NCI-H146 treated with DMSO at 0.1 percent for 48 hours (cell line): ENCODE measurements around the gene GOT1.

Experiments used
- DNase-seq: peaks from one replicate; lab custom pipeline; 2025; ENCODE audit not compliant: unreplicated experiment; lab: John Stamatoyannopoulos, UW

Gene GOT1

DNA sequence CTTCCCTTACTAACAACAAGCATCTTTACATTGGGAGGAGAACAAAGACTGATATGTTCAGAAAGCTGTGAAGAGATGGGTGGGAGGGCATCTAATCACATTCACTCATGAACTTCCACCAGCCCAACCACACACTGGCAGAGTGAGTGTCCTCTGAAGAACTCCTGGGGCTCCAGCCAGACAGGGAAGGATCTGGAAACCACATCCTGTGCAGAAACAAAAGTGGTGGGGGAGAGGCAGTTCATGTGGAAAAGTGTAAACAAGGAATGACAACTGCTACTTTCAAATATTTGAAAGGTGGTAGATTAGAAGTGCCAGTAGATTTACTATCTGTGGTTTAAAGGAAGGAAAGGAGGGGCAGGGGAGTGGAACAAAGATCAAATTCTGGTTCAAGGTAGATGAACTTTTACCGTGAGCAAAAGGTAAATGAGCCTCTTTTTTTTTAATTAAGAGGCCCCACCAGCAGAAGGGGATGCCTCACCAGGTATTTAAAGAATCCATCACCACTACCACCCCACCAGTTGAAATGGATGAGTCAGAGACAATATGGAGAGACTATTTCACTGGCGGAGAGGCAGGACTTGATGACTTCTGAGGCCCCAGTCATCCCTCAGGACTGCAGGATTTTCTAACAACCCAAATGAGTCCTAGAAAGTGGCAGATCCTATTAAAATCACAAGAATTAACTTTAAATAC is 34.5 kb downstream of the GOT1 start:
- no peak for DNase-seq

DNA sequence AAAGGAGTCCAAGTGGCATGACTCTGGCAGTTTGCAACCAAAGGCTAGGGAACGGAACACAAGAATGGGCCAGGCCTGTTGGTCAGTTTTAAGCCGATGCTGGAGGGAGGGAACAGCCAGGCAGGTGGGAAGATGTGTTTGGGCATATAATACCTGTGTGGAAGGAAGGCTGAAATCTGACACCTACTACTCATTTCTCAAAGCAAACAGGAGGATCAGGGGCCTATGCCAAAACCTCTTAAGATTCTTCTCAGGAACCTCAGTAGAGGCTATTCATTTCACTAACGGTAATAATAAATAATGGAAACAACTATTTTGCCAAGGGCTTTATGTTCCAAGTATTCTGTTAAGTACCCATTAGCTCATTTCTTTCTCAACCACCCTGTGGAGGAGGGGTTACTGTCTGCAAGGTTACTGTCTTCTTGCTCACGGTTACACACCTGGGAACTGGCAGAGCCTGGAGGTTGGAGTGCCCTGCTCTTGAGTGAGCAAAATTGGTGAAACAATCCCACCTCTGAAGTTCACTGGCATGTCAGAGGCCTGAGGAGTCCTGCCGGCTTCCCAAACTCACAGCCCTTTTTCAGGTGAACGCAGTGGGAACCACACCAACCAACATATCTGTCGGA is 35.5 kb downstream of the GOT1 start:
- no peak for DNase-seq

DNA sequence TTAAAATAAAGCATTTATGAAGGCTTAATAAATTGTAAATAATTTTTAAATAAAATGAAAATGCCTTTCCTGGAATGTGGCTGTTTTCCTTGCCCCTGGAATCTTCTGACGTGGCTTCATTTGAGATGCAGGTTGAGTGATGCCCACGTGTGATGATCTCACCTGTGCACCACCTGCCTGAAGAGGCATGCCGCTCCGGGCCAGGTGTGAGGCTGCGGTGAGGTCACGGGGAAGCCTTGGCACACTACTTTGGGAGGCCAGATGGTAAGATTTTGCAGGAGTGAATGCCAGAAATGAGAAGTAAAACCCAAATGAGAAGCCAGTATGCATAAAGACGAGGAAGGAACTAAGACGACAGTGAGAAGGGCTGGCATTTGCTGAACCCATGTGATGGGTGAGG is 36.2 kb downstream of the GOT1 start:
- no peak for DNase-seq

DNA sequence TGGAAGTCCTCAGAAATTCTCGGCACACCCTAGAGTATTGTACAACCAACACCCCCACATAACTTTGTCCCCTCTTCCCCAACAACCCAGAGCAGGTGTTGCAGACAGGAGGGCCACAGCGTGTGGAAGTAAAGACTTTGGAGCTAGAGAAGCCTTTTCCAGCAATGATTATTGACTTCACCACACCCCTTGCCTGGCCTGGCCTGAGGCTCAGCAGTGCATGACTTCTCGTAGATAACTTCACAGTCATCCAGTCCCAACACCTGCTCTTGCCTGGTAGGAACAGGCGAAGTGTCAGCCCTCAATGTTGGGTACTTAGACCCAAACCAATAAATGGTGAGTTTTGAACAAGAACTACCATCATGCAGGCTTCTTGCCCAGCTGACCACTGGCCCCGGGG is 36.7 kb downstream of the GOT1 start:
- no peak for DNase-seq

DNA sequence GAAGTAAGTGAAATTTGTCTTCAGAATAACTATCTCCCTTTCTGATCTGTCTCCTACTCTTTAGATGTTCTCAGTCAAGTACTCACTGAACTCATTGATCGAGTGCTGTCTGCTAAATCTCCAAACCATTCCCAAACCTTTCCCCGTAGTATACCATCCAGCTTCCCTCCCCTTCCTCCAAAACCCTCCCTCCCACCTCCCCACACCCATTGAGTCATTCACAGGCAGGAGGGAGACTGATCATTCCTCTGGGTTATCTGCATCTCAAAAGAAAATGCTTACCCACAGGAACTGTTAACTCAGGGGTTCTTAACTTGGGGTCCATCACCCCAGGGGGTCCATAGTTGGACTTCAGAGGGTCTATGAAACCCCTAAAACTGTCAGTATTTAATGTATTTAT is 37.4 kb downstream of the GOT1 start:
- no peak for DNase-seq

DNA sequence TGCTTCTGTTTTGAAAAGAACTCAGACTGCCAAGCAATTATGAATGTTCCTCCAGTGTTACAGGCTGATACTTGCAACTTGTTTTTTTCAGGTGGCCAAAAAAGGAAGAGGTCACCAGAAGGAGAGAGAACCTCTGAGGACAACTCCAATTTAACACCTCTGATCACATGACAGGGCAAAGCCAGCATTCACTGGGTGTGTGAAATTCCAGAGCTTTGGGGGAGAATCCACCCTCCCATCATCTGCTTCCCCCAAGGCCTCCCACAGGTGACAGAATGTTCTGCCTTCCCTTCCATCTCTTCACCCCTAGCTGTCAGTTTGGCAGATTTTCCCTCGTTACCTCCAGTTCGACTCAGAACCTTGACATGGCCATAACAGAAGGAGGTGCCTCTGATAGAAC is 39.1 kb downstream of the GOT1 start:
- DNase-seq = no peak

DNA sequence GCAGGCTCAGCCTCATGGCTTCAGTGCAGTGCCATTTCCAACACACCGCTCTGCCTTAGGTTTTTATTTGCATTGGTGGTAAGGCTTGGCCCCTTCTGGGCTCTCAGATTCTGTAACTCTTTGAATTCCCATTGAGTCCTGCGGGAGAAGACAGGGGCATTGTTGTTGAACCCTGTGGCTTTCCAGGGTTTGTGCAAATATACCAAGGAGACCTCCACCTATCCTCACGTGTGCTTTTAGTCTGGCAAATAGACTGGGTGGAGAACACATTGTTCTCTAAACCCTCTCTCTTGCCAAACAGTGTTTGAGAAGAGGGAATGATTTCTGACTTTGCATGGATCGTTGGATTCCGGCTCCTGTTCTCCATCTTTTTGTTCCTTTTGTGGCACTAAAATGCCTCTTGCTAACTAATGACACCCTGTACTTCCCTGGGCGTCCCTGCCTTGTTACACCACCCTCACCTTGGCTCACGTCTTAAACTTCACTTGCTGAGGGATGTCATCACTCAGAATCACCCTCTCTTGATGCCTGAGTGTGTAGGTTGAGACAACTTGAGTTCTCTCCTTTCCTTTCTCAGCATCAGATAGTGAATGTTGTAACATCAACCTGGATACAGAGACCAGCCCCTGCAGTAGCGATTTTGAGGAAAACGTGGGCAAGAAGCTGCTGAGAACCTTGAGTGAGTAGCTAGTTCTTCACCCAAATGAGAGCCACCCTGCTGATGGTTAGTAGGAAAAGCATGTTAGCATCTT is 40.5 kb downstream of the GOT1 start:
- no peak for DNase-seq

DNA sequence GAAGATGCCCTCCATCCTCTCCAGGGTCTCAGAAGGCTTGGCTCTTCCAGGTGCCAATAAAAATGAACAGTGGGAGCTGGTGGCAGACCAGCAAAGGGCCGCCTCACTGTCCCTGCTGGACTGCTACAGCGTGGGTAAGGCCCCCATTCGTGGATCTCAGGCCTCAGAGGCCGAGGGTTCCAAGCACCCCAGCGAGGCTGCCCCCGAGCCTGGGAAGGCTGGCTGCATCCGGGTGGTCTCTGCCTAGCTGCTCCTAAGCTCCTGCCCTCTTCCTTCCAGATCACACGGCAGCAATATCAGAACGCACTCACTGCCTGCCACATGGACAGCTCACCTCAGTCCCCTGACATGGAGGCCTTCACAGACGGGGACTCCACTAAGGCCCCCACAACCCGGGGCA is 42.9 kb downstream of the GOT1 start:
- no peak for DNase-seq

DNA sequence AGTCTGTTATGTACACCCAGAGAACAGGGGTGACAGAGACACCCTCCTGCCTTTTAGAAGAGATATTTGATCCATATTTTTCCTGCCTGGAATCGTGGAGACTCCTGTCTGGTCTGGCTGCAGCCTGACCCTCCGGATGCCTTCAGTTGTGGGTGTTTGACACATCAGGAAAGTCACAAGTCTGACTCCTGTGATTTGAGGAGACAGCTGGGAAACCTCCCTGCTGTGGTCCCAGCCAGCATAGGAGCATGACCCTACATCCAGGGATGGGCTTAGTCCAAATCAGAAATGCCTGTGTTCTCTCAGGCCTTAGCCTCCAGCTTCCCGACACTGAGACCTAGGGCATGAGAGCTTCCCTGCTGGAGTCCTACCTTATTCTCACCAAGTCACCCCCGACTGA is 43.4 kb downstream of the GOT1 start:
- DNase-seq = no peak

DNA sequence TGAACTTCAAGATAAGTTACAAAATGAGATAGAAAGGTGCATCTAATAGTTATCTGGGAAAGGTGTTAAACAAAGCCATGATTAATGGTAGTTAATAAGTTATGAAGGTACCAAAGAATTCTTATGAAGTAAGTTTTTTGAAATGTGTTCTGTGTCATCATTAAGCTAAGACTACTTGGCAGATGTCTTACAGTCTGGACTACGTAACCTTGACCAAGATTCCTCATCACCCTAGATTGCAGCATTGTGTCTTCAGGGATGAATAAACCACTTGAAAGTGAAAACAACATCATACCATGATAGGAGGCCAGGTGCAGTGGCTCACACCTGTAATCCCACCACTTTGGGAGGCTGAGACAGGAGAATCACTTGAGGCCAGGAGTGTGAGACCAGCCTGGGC is 48.2 kb downstream of the GOT1 start:
- DNase-seq = no peak

DNA sequence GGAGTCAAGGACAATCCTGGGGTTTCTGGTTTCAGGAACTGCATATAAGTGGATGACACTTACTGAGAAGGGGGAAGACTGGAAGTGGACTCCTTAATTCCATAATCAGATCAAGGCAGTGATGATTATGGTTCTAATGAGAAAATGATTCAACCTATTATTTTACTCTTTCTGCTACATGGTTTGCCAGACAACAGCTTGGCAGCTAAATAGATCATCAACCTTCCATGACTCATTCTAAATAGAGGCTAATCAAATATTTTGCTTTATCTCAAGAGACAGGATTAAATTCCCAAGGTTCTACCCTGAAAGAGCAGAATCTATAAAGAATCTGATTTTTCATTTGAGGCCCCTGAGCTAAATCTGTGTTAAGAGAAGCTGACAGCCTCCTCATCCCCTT is 55.0 kb downstream of the GOT1 start:
- DNase-seq = no peak

DNA sequence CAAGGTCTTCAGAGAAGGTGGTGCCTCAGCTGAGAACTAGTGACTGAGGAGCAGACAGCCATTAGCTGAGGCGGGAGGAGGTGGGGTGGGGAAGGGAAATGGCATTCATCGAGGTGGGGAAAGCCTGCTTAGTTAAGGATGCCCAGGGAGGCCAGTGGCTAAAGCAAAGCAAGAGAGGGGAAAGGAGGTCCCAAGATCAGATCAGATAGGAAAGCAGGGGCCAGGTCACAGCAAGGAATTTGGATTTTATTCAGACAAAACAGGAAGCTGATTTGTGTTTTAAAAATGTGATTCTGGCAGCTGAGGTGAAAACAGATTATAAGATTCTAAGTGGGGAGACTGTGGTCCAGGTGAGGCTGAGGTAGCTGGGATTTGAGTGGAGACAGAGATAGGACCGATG is 55.5 kb downstream of the GOT1 start:
- DNase-seq = no peak

DNA sequence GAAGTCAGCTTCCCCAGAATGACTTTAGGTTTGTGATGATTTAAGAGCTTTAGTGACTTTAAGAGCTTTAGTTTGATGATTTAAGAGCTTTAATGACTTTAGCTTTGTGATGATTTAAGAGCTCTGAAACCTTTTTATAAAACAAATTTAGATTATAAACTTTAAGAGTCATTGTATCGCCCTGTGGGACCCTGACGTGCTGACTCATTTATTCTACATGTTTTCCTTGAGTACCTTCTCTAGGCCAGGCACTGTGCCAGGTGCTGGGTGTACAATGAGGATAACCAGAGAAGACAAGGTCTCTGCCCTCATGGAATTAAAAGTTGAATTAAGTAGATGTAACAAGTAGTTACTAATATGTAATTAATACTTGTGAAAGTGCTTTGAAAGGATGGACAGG is 55.9 kb downstream of the GOT1 start:
- no peak for DNase-seq

DNA sequence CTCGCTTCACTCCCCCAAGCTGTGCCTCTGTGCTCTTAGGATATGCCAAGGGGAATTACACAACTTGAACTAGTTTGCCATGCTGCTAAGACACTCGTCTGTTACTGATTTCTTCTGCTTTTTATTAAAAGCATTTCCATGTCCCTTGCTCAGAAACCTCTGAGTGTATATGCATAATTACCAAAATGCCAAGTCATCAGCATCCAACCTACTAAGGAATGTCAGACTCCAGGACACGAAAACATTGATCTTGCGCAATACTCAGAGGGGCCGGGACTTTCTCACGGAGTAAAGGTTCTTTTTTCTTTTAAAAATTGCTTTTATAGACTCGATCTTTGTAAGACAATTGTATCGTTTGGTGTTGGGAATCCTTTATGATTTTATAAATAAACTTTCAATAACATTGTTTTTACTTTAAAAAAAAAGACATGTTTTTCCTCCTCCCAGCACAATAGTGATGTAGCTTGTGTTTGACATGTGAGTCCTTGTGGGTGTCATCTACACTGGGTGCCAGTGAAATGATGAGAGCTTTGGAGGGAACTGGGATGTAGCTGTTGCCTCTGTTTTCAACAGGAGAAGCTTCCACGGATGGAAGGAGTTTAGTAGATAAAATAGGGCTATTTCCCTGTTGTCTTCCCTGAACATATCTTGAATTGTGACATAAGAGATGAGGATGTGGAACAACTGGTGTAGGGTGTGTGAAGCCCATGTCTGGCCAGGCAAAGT is 57.7 kb downstream of the GOT1 start:
- no peak for DNase-seq

DNA sequence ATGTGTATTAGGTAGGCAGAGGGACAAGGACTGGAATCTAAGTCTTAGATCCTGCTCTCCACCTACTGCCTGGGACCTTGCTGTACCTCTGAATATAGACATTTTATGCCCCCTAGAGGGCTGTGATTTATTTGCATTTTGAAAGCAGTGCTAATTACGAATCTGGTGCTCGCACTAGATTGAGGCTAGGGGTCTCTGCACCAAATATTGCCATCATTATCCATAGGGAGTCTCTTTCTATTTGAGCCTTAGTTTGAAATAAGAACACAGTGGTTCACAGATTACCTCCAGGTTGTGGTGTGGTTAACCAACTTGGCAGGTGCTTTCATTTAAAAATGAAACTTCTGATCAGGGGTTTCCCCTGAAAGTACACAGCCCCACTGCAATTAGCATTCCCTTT is 59.4 kb downstream of the GOT1 start:
- DNase-seq = no peak

DNA sequence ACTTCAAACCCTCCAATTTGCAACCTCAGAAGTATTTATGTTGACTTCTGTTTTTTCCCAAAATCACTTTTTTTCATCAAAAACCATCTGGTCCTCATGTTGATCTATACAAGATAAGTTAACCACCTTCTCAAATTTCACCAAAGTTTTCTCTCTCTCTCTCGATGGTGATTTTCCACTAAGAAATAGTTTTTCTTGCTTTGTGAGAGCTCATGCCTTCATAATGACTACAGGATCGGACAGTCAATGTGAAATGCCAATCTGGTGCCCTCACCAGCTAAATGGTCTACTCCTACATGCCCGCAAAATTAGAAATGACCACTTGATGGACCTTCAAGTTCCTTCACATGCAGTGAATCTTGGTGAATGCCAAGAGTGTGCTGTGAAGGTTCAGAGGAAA is 60.9 kb downstream of the GOT1 start:
- DNase-seq = no peak

DNA sequence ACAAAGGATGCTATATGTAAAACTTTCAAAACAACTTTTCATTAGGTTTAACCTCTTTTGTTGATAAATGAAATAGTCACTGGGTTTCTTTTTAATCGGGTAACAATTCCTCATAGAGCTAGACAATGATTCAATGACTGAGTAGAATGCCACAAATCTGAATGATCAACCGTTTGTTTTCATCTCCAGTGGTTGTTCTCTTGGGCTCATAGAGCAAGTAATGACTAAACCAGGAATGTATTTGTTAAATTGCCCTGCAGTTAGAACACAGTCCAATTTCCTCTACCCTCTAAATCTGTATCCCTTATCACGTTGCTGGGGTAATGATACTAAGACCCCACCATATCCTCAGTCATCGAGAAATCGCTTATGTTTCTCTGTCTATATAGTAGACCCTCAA is 61.3 kb downstream of the GOT1 start:
- DNase-seq = no peak

DNA sequence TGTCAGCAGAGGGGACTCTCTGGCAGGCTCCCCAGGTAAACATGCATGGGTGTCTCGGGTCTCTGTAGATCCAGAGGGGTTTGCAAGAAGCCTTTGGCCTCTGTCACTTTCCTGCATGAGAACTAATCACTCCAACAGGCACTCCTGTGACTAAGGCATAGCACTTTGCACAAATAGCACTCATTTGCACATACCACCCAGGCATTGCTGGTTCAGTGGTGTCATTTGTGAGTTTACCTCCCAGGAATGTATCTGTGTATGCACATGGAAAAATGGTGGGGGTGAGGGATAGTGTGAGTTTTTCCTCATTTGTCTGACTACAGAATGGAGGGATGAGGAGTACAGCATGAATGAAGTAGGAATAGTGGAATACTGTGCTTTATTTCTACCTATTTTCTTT is 61.8 kb downstream of the GOT1 start:
- no peak for DNase-seq

DNA sequence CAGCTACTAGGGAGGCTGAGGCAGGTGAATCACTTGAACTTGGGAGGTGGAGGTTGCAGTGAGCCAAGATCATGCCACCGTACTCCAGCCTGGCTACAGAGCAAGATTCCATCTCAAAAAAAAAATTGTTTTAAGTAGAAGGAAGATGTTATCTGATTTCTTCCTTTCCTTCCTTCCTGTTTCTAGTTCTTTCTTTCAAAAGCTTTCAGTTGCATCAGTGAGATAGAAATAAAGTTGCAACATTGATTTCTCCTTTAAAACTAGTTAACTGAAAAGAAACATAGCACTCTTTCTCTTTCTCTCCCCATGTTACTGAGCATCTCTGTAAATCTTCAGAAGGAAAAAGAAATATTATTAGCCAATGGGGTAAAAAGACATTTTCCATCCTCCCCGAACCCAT is 63.8 kb downstream of the GOT1 start:
- DNase-seq = no peak

DNA sequence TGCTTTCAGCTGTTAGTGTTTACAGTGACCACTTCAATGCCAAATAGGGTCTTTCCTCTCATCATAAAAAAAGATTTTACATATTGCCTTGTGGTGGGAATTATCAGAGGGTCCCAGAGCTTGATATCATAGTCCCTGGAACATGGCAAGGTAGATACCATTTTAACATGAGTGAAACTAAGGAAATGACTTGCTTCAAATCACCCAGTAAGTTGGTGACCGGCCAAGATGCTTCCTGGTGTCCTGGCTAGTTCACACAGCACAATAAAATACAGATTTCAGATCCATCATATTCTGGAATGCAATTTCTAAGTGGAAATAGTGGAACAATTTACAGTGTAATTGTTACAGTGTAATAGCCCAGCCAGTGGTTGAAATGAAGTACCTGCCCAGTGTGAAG is 64.7 kb downstream of the GOT1 start:
- DNase-seq = no peak

DNA sequence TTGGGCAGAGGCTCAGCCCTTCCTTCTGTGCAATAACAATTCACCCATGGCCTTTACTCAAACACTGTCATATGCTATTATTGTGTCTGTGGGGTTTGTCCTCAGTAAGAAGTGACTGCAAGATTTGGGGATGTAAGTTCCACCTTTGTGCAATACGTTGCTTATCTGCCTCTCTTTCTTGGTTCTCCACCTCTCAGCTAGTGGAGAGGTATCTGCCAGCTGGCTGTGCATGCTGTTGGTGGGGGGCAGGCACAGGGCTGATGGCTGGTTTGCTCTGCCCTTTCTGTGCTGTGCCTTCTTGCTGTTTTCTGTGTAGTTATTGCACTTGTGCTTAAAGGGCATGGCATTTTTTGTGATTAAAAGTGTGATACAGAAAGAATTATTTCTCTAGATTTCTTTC is 65.1 kb downstream of the GOT1 start:
- DNase-seq = no peak

DNA sequence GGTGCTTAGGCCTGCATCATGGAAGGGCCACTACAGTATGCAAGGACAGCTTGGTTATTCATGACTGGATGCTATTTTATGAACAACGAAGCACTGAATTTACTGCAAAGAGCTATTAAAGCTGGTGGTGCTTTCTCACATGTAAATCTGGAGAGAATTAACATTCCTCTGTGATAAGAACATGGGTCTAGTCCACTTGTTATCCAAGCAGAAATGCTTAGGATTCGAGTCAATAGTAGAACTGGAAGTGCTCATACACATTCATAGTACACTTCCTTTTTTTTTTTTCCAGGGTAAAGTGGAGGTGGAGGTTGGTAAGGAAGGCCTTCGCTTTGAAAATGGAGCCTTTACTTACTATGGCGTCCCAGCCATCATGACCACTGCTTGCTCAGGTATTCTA is 66.3 kb downstream of the GOT1 start:
- DNase-seq = no peak
